Neuronal stem cell (in vitro differentiated cells): ENCODE data around the gene DDX39B.

Source experiments
- DNase-seq: peaks from one replicate; pipeline ENCODE4 v3.0.0-alpha.2; 2013; ENCODE audit warnings: low spot score
- H2AFZ ChIP-seq: one replicate; pipeline ENCODE4 v1.6.1; 2013; ENCODE audit warnings: mild to moderate bottlenecking, low read length, inconsistent platforms
- H2AK5ac ChIP-seq: 2 replicates; pipeline ENCODE4 v1.6.1; 2013; ENCODE audit warnings: low read depth, mild to moderate bottlenecking, inconsistent platforms, low read length, moderate library complexity, mixed read lengths
- H2BK120ac ChIP-seq: 2 replicates; pipeline ENCODE4 v1.6.1; 2013; ENCODE audit warnings: low read depth, mild to moderate bottlenecking, inconsistent platforms, low read length, moderate library complexity, mixed read lengths
- H2BK12ac ChIP-seq: one replicate; pipeline ENCODE4 v1.6.1; 2013; ENCODE audit warnings: low read length, inconsistent platforms
- H2BK15ac ChIP-seq: 2 replicates; pipeline ENCODE4 v1.6.1; 2013; ENCODE audit warnings: mild to moderate bottlenecking, low read length, inconsistent platforms, mixed read lengths
- H2BK5ac ChIP-seq: one replicate; pipeline ENCODE4 v1.6.1; 2013; ENCODE audit warnings: inconsistent platforms, mild to moderate bottlenecking, low read length, moderate library complexity
- H3K14ac ChIP-seq: one replicate; pipeline ENCODE4 v1.6.1; 2013; ENCODE audit warnings: low read length, inconsistent platforms
- H3K18ac ChIP-seq: 2 replicates; pipeline ENCODE4 v1.6.1; 2013; ENCODE audit warnings: low read length, inconsistent platforms
- H3K23ac ChIP-seq: 2 replicates; pipeline ENCODE4 v1.6.1; 2013; ENCODE audit warnings: low read depth, mild to moderate bottlenecking, mixed read lengths, low read length, inconsistent platforms; ENCODE audit not compliant: poor library complexity
- H3K27ac ChIP-seq: replicated peaks from 3 replicates; pipeline ENCODE4 v1.5.1; 2013; ENCODE audit warnings: low read length, inconsistent platforms
- H3K27me3 ChIP-seq, 3 experiments: 2 replicates each; pipeline ENCODE4 v1.6.1; 2013; ENCODE audit warnings: low read length in 3 of 3, mild to moderate bottlenecking in 2 of 3, inconsistent platforms in 1 of 3, low read depth in 1 of 3, mixed read lengths in 1 of 3, moderate library complexity in 1 of 3; ENCODE audit not compliant: control insufficient read depth in 3 of 3, insufficient read depth in 3 of 3
- H3K36me3 ChIP-seq, 2 donors: replicated peaks in 1 of 2; 2 replicates each; pipeline ENCODE4 v1.6.1; 2013; ENCODE audit warnings: low read length in 2 of 2; ENCODE audit not compliant: control insufficient read depth in 2 of 2, insufficient read depth in 2 of 2
- H3K4ac ChIP-seq: 2 replicates; pipeline ENCODE4 v1.6.1; 2013; ENCODE audit warnings: inconsistent platforms, mild to moderate bottlenecking, low read length, moderate library complexity
- H3K4me1 ChIP-seq, 2 donors: 1 replicate in 1 of 2; 2 replicates in 1 of 2; pipeline ENCODE4 v1.6.1; 2013; ENCODE audit warnings: low read length in 2 of 2, low read depth in 1 of 2; ENCODE audit not compliant: control insufficient read depth in 2 of 2, insufficient read depth in 1 of 2
- H3K4me2 ChIP-seq: one replicate; pipeline ENCODE4 v1.6.1; 2013; ENCODE audit warnings: mild to moderate bottlenecking, low read length, inconsistent platforms; ENCODE audit not compliant: insufficient read depth, poor library complexity, severe bottlenecking
- H3K4me3 ChIP-seq, 2 donors: 2 replicates each; pipeline ENCODE4 v1.5.1; 2013; ENCODE audit warnings: low read length in 2 of 2, mild to moderate bottlenecking in 2 of 2, inconsistent platforms in 1 of 2, moderate library complexity in 1 of 2
- H3K79me1 ChIP-seq: one replicate; pipeline ENCODE4 v1.6.1; 2013; ENCODE audit warnings: low read depth, mild to moderate bottlenecking, inconsistent platforms, low read length, moderate library complexity
- H3K9ac ChIP-seq: one replicate; pipeline ENCODE4 v1.6.1; 2013; ENCODE audit warnings: mild to moderate bottlenecking, low read depth, low read length, inconsistent platforms; ENCODE audit not compliant: poor library complexity
- H3K9me3 ChIP-seq, 2 donors: replicated peaks in 1 of 2; 2 replicates each; pipeline versions ENCODE3 to v1.6.1; 2013; ENCODE audit warnings: low read length in 2 of 2, mild to moderate bottlenecking in 2 of 2, inconsistent platforms in 1 of 2, low read depth in 1 of 2, mixed read lengths in 1 of 2, moderate library complexity in 1 of 2; ENCODE audit not compliant: control insufficient read depth in 2 of 2, insufficient read depth in 1 of 2
- H4K8ac ChIP-seq: one replicate; pipeline ENCODE4 v1.6.1; 2013; ENCODE audit warnings: low read depth, mild to moderate bottlenecking, inconsistent platforms, low read length, moderate library complexity
- H4K91ac ChIP-seq: one replicate; pipeline ENCODE4 v1.6.1; 2013; ENCODE audit warnings: low read length, low read depth, mild to moderate bottlenecking, inconsistent platforms; ENCODE audit not compliant: poor library complexity
- WGBS, 2 donors: extraction: QIAGEN DNeasy Blood & Tissue Kit; methylation state at CpG; one replicate each; pipeline ENCODE4 v1.1.7; 2013; ENCODE audit warnings: missing lambda C conversion rate in 2 of 2, mixed read lengths in 1 of 2; ENCODE audit not compliant: insufficient read length in 2 of 2, insufficient replicate concordance in 1 of 2; ENCODE audit errors: extremely low coverage in 2 of 2; 5-methylcytosine and 5-hydroxymethylcytosine counted together

DDX39B gene

GRCh38 chr6:31559958-31560696 is 18.3 kb upstream of the DDX39B start:
- no CpG with 5 or more reads among the region's 7 CpGs for WGBS, 2 donors
- no peak for DNase-seq

GRCh38 chr6:31559606-31559957 is 17.8 kb upstream of the DDX39B start:
- peaks cover 35 to 59% of the 10 kb centered on the region in 2 donors for H3K36me3 ChIP-seq

More at GRCh38 chr6:31559958-31560696, 18.3 kb upstream of the DDX39B start:
- no peak overlapping the region for H2BK15ac ChIP-seq
- H3K23ac ChIP-seq, result no peak overlapping the region
- H2BK120ac ChIP-seq, result no peak overlapping the region
- H3K79me1 ChIP-seq, result peaks cover 6% of the 10 kb centered on the region
- H3K4me3 ChIP-seq, result peak overlapping the region in 1 of 2 donors; percentile 40
- H2BK12ac ChIP-seq, result no peak overlapping the region
- no peak overlapping the region for H2BK5ac ChIP-seq
- no peak overlapping the region for H3K18ac ChIP-seq
- no peak overlapping the region for H2AK5ac ChIP-seq
- H3K9ac ChIP-seq, result no peak overlapping the region
- no peak overlapping the region for H4K91ac ChIP-seq
- H3K4me2 ChIP-seq, result no peak overlapping the region
- H2AFZ ChIP-seq, result no peak overlapping the region
- peaks cover 0 to 7% of the 10 kb centered on the region in 2 donors for H3K4me1 ChIP-seq
- peaks cover 35 to 55% of the 10 kb centered on the region in 2 donors for H3K36me3 ChIP-seq
- no peak overlapping the region for H4K8ac ChIP-seq
- no peak overlapping the region for H3K14ac ChIP-seq
- no peak overlapping the region for H3K4ac ChIP-seq
- H3K9me3 ChIP-seq, result no peaks in the 10 kb centered on the region
- H3K27ac ChIP-seq, result no peak overlapping the region
- no peaks in the 10 kb centered on the region for H3K27me3 ChIP-seq

GRCh38 chr6:31558631-31559500 is 17.1 kb upstream of the DDX39B start:
- Histone ChIP-seq H3K27ac (no peak overlapping the region), H2AFZ (no peak overlapping the region), H3K9ac (no peak overlapping the region), H4K91ac (no peak overlapping the region), H2BK15ac (no peak overlapping the region), H3K4me1 (peaks cover 0 to 7% of the 10 kb centered on the region in 2 donors), H3K18ac (no peak overlapping the region), H3K79me1 (peaks cover 6% of the 10 kb centered on the region), H3K14ac (no peak overlapping the region), H2BK120ac (no peak overlapping the region), H2BK5ac (no peak overlapping the region), H4K8ac (no peak overlapping the region), H3K27me3 (no peaks in the 10 kb centered on the region), H3K23ac (peak overlapping the region; percentile 43), H3K36me3 (peaks cover 37 to 66% of the 10 kb centered on the region in 2 donors), H2BK12ac (no peak overlapping the region), H2AK5ac (no peak overlapping the region), H3K4ac (no peak overlapping the region), H3K4me3 (no peak overlapping the region), H3K9me3 (no peaks in the 10 kb centered on the region), H3K4me2 (no peak overlapping the region)
- WGBS, 2 donors, result no CpG with 5 or more reads among the region's 14 CpGs
- DNase-seq, result no peak

More at GRCh38 chr6:31559606-31559957, 17.8 kb upstream of the DDX39B start:
- DNase-seq, result no peak
- Histone ChIP-seq H3K4ac (no peak overlapping the region), H2BK120ac (no peak overlapping the region), H3K14ac (no peak overlapping the region), H3K79me1 (peaks cover 6% of the 10 kb centered on the region), H2BK15ac (no peak overlapping the region), H3K27me3 (no peaks in the 10 kb centered on the region), H3K9me3 (no peaks in the 10 kb centered on the region), H3K4me3 (no peak overlapping the region), H4K8ac (no peak overlapping the region), H2BK12ac (no peak overlapping the region), H3K23ac (peak overlapping the region; percentile 43), H3K27ac (no peak overlapping the region), H3K4me2 (no peak overlapping the region), H4K91ac (no peak overlapping the region), H2AFZ (no peak overlapping the region), H2AK5ac (no peak overlapping the region), H3K18ac (no peak overlapping the region), H2BK5ac (no peak overlapping the region), H3K4me1 (peaks cover 0 to 7% of the 10 kb centered on the region in 2 donors), H3K9ac (no peak overlapping the region)
- WGBS, 2 donors, result no CpG with 5 or more reads among the region's 4 CpGs

GRCh38 chr6:31558318-31558625 is 16.5 kb upstream of the DDX39B start:
- Histone ChIP-seq H2BK15ac (no peak overlapping the region), H3K18ac (no peak overlapping the region), H3K9me3 (no peaks in the 10 kb centered on the region), H2BK120ac (no peak overlapping the region), H3K79me1 (peaks cover 6% of the 10 kb centered on the region), H3K4me1 (peaks cover 0 to 7% of the 10 kb centered on the region in 2 donors), H4K8ac (no peak overlapping the region), H3K4me3 (no peak overlapping the region), H3K27ac (no peak overlapping the region), H3K23ac (peak overlapping the region; percentile 73), H3K14ac (no peak overlapping the region), H3K4ac (no peak overlapping the region), H2BK12ac (no peak overlapping the region), H3K36me3 (peaks cover 37 to 72% of the 10 kb centered on the region in 2 donors), H2AK5ac (no peak overlapping the region), H3K27me3 (no peaks in the 10 kb centered on the region), H2AFZ (no peak overlapping the region), H3K9ac (no peak overlapping the region), H2BK5ac (no peak overlapping the region), H4K91ac (no peak overlapping the region), H3K4me2 (no peak overlapping the region)
- no peak for DNase-seq
- WGBS, 2 donors, result no CpG with 5 or more reads among the region's 8 CpGs
